Stimulated activated CD4-positive, alpha-beta T cell treated with anti-CD3 and anti-CD28 coated beads, Interleukin-1b, Interleukin-23, amount 100 ng/mL, for 1 hour (primary cell): Measurements from ENCODE around the gene ATP11A.

ENCODE experiments used
- DNase-seq, 2 donors: peaks; one replicate each; pipeline ENCODE4 v3.0.0-alpha.2; 2020; ENCODE audit warnings: low read depth in 2 of 2

ATP11A gene

GRCh38 chr13:112723771-112724170 is 33.9 kb downstream of the ATP11A start:
- DNase-seq: no peak

- no peak for DNase-seq
Observed at GRCh38 chr13:112724788-112725345, 35.0 kb downstream of the ATP11A start.

GRCh38 chr13:112725346-112726015 is 35.6 kb downstream of the ATP11A start:
- DNase-seq: no peak

- DNase-seq: no peak
Observed at GRCh38 chr13:112726016-112726767, 36.4 kb downstream of the ATP11A start.

- DNase-seq: no peak
Observed at GRCh38 chr13:112727581-112727980, 37.7 kb downstream of the ATP11A start.

- DNase-seq: no peak
Observed at GRCh38 chr13:112728375-112729126, 38.7 kb downstream of the ATP11A start.

- DNase-seq: no peak
Observed at GRCh38 chr13:112729408-112729807, 39.6 kb downstream of the ATP11A start.

GRCh38 chr13:112730157-112730671 is 40.4 kb downstream of the ATP11A start:
- DNase-seq: no peak

- no peak for DNase-seq
Observed at GRCh38 chr13:112731667-112732616, 42.1 kb downstream of the ATP11A start.

GRCh38 chr13:112732679-112733078 is 42.8 kb downstream of the ATP11A start:
- no peak for DNase-seq

GRCh38 chr13:112733112-112733511 is 43.3 kb downstream of the ATP11A start:
- no peak for DNase-seq

- DNase-seq: no peak
Observed at GRCh38 chr13:112733661-112734379, 44.0 kb downstream of the ATP11A start.

GRCh38 chr13:112734696-112735547 is 45.1 kb downstream of the ATP11A start:
- no peak for DNase-seq

- no peak for DNase-seq
Observed at GRCh38 chr13:112735791-112736190, 46.0 kb downstream of the ATP11A start.

- DNase-seq: no peak
Observed at GRCh38 chr13:112737294-112737693, 47.5 kb downstream of the ATP11A start.

GRCh38 chr13:112738606-112739005 is 48.8 kb downstream of the ATP11A start:
- DNase-seq: no peak

- no peak for DNase-seq
Observed at GRCh38 chr13:112740502-112741131, 50.8 kb downstream of the ATP11A start.

GRCh38 chr13:112741185-112741755 is 51.4 kb downstream of the ATP11A start:
- DNase-seq: no peak
